COLO668 (cell line): ENCODE data around the gene FNBP1.
A peak's percentile ranks its signal among the peaks of the same experiment; 100 is the strongest.

Source experiments
- DNase-seq: peaks from one replicate; lab custom pipeline; 2025; ENCODE audit not compliant: unreplicated experiment; lab: John Stamatoyannopoulos, UW

FNBP1 gene

GRCh38 chr9:129865668-129866320 is 177.2 kb downstream of the FNBP1 start:
- DNase-seq = no peak

GRCh38 chr9:129864991-129865647 is 177.9 kb downstream of the FNBP1 start:
- no peak for DNase-seq

GRCh38 chr9:129863059-129863690 is 179.8 kb downstream of the FNBP1 start:
- DNase-seq = peak; percentile 57

- DNase-seq = no peak
These were observed 181.6 kb downstream of the FNBP1 start for GRCh38 chr9:129861447-129861827.

- DNase-seq = no peak
These were observed 182.1 kb downstream of the FNBP1 start for GRCh38 chr9:129860653-129861446.

- DNase-seq = no peak
These were observed 184.6 kb downstream of the FNBP1 start for GRCh38 chr9:129858167-129858962.

- DNase-seq = no peak
These were observed 185.8 kb downstream of the FNBP1 start for GRCh38 chr9:129857207-129857606.

GRCh38 chr9:129854588-129855110 is 188.3 kb downstream of the FNBP1 start:
- DNase-seq = no peak

- DNase-seq = no peak
These were observed 189.4 kb downstream of the FNBP1 start for GRCh38 chr9:129853614-129854013.

GRCh38 chr9:129852579-129852978 is 190.4 kb downstream of the FNBP1 start:
- no peak for DNase-seq

- DNase-seq = no peak
These were observed 191.2 kb downstream of the FNBP1 start for GRCh38 chr9:129851821-129852220.

- no peak for DNase-seq
These were observed 192.0 kb downstream of the FNBP1 start for GRCh38 chr9:129850821-129851550.

GRCh38 chr9:129849901-129850300 is 193.1 kb downstream of the FNBP1 start:
- DNase-seq = no peak

GRCh38 chr9:129848712-129849441 is 194.1 kb downstream of the FNBP1 start:
- no peak for DNase-seq

GRCh38 chr9:129845373-129845772 is 197.6 kb downstream of the FNBP1 start:
- DNase-seq = no peak

- DNase-seq = no peak
These were observed 201.9 kb downstream of the FNBP1 start for GRCh38 chr9:129841071-129841470.

- peak; percentile 88 for DNase-seq
These were observed 203.0 kb downstream of the FNBP1 start for GRCh38 chr9:129840034-129840433.

- peak; percentile 81 for DNase-seq
These were observed 203.5 kb downstream of the FNBP1 start for GRCh38 chr9:129839324-129840023.
